Endothelial cell of umbilical vein (primary cell): ENCODE measurements around the gene ASAP2. TPM values are rescaled to one million over a fixed set of nuclear protein-coding genes. Genes with fewer than 3 reads are reported as not detected.

Experiments
- BruUV-seq: library from RNA; stranded (reverse); fragments of 400-500 nt; replicated peaks from 2 replicates; lab custom pipeline; 2021; lab: Mats Ljungman, UMichigan
- CTCF ChIA-PET: fragments of 300-600, 350-600 bp; sonication (Branson Sonifier 250); formaldehyde crosslinking; loops from one replicate; lab custom pipeline; 2021; ENCODE audit warnings: antibody characterized with exemption, inconsistent platforms; lab: Charles Lee
- POLR2A ChIA-PET: fragments of 300-600, 350-600 bp; sonication (Branson Sonifier 250); formaldehyde crosslinking; loops from one replicate; lab custom pipeline; 2021; ENCODE audit warnings: antibody characterized with exemption, inconsistent platforms; lab: Charles Lee
- DNase-seq: peaks from one replicate; pipeline ENCODE4 v3.0.0-alpha.2; 2011; ENCODE audit warnings: low read depth, low spot score
- FAIRE-seq: peaks from 2 replicates; lab custom pipeline; 2011; peaks lifted over from hg19 to GRCh38; lab: Jason Lieb, UNC
- H2AFZ ChIP-seq: 2 replicates; pipeline ENCODE4 v1.6.0; 2012; ENCODE audit warnings: low read depth, low read length, control low read depth, inconsistent platforms
- H3K27ac ChIP-seq: 2 replicates; pipeline ENCODE4 v1.5.1; 2011; ENCODE audit warnings: low read depth, mild to moderate bottlenecking, control low read depth, low read length, moderate library complexity; ENCODE audit not compliant: insufficient read depth
- H3K27me3 ChIP-seq, 2 experiments: 2 replicates each; pipeline versions ENCODE4 v1.6.0 to v1.6.1; 2011; ENCODE audit warnings: low read length in 2 of 2, mixed read lengths in 1 of 2; ENCODE audit not compliant: control insufficient read depth in 2 of 2, insufficient read depth in 2 of 2
- H3K36me3 ChIP-seq, 2 experiments: 2 replicates in 1 of 2; 3 replicates in 1 of 2; pipeline ENCODE4 v1.5.1; 2011; ENCODE audit warnings: low read length in 2 of 2, mild to moderate bottlenecking in 1 of 2, moderate library complexity in 1 of 2; ENCODE audit not compliant: control insufficient read depth in 2 of 2, insufficient read depth in 2 of 2; ENCODE audit errors: extremely low read depth in 1 of 2
- H3K4me1 ChIP-seq: 3 replicates; pipeline ENCODE4 v1.5.1; 2011; ENCODE audit warnings: mild to moderate bottlenecking, low read length; ENCODE audit not compliant: control insufficient read depth, insufficient read depth; ENCODE audit errors: extremely low read depth
- H3K4me2 ChIP-seq: 2 replicates; pipeline ENCODE4 v1.6.1; 2011; ENCODE audit warnings: low read length, control low read depth, mixed read lengths; ENCODE audit not compliant: insufficient read depth
- H3K4me3 ChIP-seq, 3 experiments: fragments of 200-600 bp in 1 of 3; sonication (generic), shearing (Covaris generic) in 1 of 3; replicated peaks in 1 of 3; 2 replicates each; pipeline ENCODE4 v1.5.1; 2011 to 2016; ENCODE audit warnings: control low read depth in 3 of 3, low read length in 3 of 3, mild to moderate bottlenecking in 2 of 3, inconsistent platforms in 1 of 3, low read depth in 1 of 3, moderate library complexity in 1 of 3; ENCODE audit not compliant: insufficient read depth in 1 of 3
- H3K79me2 ChIP-seq: 2 replicates; pipeline ENCODE4 v1.6.0; 2012; ENCODE audit warnings: low read length, inconsistent platforms; ENCODE audit not compliant: control insufficient read depth, insufficient read depth
- H3K9ac ChIP-seq: replicated peaks from 2 replicates; pipeline ENCODE3; 2011; ENCODE audit warnings: low read length, control low read depth; ENCODE audit not compliant: insufficient read depth; ENCODE audit errors: extremely low read depth
- H3K9me1 ChIP-seq: replicated peaks from 3 replicates; pipeline ENCODE4 v1.6.0; 2011; ENCODE audit warnings: mild to moderate bottlenecking, low read length; ENCODE audit not compliant: control insufficient read depth, insufficient read depth; ENCODE audit errors: extremely low read depth
- H3K9me3 ChIP-seq: replicated peaks from 2 replicates; pipeline ENCODE4 v1.5.1; 2012; ENCODE audit warnings: low read length, inconsistent platforms; ENCODE audit not compliant: control insufficient read depth, insufficient read depth
- H4K20me1 ChIP-seq: replicated peaks from 2 replicates; pipeline ENCODE3; 2011; ENCODE audit warnings: mild to moderate bottlenecking, low read length; ENCODE audit not compliant: control insufficient read depth, insufficient read depth; ENCODE audit errors: extremely low read depth
- EZH2 ChIP-seq: IDR thresholded peaks from 2 replicates; pipeline ENCODE4 v1.6.1; 2012; ENCODE audit warnings: borderline replicate concordance, low read depth, mild to moderate bottlenecking, moderate library complexity, low read length, inconsistent platforms; ENCODE audit not compliant: severe bottlenecking
- FOS ChIP-seq: IDR thresholded peaks from 2 replicates; pipeline ENCODE4 v1.6.1; 2011; ENCODE audit warnings: mild to moderate bottlenecking, low read length, moderate library complexity, borderline replicate concordance; ENCODE audit not compliant: insufficient read depth
- GATA2 ChIP-seq: IDR thresholded peaks from 2 replicates; pipeline ENCODE4 v1.7.0; 2011; ENCODE audit warnings: low read depth, mild to moderate bottlenecking, moderate library complexity, mixed read lengths, low read length; ENCODE audit not compliant: insufficient read length, insufficient read depth
- JUN ChIP-seq: IDR thresholded peaks from 2 replicates; pipeline ENCODE4 v1.6.1; 2011; ENCODE audit warnings: borderline replicate concordance, low read depth; ENCODE audit not compliant: insufficient read length, insufficient read depth
- MYC ChIP-seq: IDR thresholded peaks from one replicate; pipeline ENCODE4 v1.6.1; 2011; ENCODE audit warnings: mild to moderate bottlenecking, low read depth, low read length
- POLR2A ChIP-seq: IDR thresholded peaks from 2 replicates; pipeline ENCODE4 v1.6.1; 2012; ENCODE audit warnings: low read depth, mild to moderate bottlenecking, control low read depth, low read length
- POLR2AphosphoS5 ChIP-seq: IDR thresholded peaks from 2 replicates; pipeline ENCODE4 v1.6.1; 2012; ENCODE audit warnings: low read depth, mild to moderate bottlenecking, control low read depth, low read length, moderate library complexity; ENCODE audit not compliant: insufficient read depth
- dilution Hi-C: fragments of 300-500 bp; cut with MboI; formaldehyde crosslinking; loops from one replicate; pipeline ENCODE4 v1.15.0; 2019; ENCODE audit warnings: low sequenced_read_pairs; ENCODE audit not compliant: extremely low pct_ligation_motif_present
- intact Hi-C: fragments of 100-400 bp; cut with micrococcal nuclease; formaldehyde crosslinking; loops from one replicate; pipeline ENCODE4 v1.10.0; 2022
- polyA plus RNA-seq, 4 experiments: library from polyadenylated mRNA; depleted of rRNA in 3 of 4; stranded (reverse) in 3 of 4; unstranded in 1 of 4; fragments of >200 nt; gene quantifications; 2 replicates each; pipeline versions ENCODE4 v1.2.1 to v1.2.3, GENCODE V29; 2011 to 2012; ENCODE audit warnings: missing spikeins in 1 of 4
- total RNA-seq: library from RNA; stranded (reverse); gene quantifications from 2 replicates; pipeline ENCODE4 v1.2.3, GENCODE V29; 2021
- TF ChIP-seq, protein P1 (sequence below): IDR thresholded peaks from 2 replicates; pipeline ENCODE4 v1.6.1; 2011; ENCODE audit not compliant: insufficient read depth, insufficient read length
- TF ChIP-seq, protein P2 (sequence below), 2 donors: IDR thresholded peaks; 1 replicate in 1 of 2; 2 replicates in 1 of 2; pipeline ENCODE4 v1.5.1; 2011; ENCODE audit warnings: low read length in 2 of 2, mild to moderate bottlenecking in 2 of 2, moderate library complexity in 2 of 2, control low read depth in 1 of 2, inconsistent platforms in 1 of 2, low read depth in 1 of 2; ENCODE audit not compliant: insufficient read depth in 1 of 2; ENCODE audit errors: extremely low read depth in 1 of 2

ASAP2 gene
- total and polyA plus RNA-seq, 2 donors (not counting 3 experiments of a cell fraction or from before 2014, with no cell fraction given): 31.1 to 79.2 TPM

DNA sequence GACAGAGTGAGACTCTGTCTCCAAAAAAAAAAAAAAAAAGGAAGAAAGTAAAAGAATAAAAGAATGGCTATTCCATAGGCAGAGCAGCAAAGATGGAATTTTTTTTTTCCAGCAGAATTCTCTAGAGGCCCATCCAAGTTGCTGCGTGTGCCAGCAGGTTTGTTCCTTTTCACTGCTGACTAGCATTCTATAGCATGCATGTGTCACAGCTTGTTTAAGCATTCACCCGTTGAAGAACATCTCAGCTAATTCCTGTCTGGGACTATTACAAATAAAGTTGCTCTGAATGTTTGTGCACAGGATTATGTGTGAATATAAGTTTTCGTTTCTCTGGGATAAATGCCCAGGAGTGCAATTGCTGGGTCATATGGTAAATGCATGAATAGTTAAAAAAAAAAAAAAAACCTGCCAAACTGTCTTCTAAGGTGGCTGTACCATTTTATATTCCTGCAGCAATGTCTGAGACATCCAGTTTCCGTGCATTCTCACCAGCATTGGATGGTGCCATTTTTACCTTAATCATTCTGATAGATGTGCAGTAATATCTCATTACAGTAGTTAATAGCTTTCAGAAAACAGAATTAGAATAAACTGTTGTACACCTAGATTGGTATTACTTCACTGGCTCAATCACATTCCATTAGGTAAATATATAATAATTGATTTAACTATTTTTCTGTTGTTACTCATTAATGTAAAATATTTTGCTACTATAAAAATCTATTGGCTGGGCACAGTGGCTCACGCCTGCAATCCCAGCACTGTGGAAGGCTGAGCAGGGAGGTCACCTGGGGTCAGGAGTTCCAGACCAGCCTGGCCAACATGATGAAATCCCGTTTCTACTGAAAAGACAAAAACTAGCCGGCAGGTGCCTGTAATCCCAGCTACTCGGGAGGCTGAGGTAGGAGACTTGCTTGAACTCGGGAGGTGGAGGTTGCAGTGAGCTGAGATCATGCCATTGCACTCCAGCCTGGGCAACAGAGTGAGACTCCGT, 47.5 kb upstream of the ASAP2 start:
- dilution Hi-C loops: loop anchor here (25.0 kb wide), 1 partner anchor 203 kb away; no protein-coding TSS in a partner anchor
- FAIRE-seq (no peak), DNase-seq (no peak)
- Histone ChIP-seq H2AFZ (no peak overlapping the region), H3K79me2 (no peaks in the 10 kb centered on the region), H3K4me3 (no peak overlapping the region), H3K27ac (no peak overlapping the region), H3K9me1 (no peaks in the 10 kb centered on the region), H4K20me1 (no peaks in the 10 kb centered on the region), H3K27me3 (no peaks in the 10 kb centered on the region), H3K4me2 (no peak overlapping the region), H3K9me3 (no peaks in the 10 kb centered on the region), H3K9ac (no peak overlapping the region), H3K4me1 (no peaks in the 10 kb centered on the region), H3K36me3 (no peaks in the 10 kb centered on the region)
- ChIA-PET CTCF (interaction anchor here (0.7 to 1.0 kb wide), 2 partner anchors 16 to 50 kb away, joined by 3 to 4 read pairs; no protein-coding TSS in a partner anchor), POLR2A (no interaction called here)
- TF ChIP-seq MYC: no peak
- TF ChIP-seq, protein P1, sequence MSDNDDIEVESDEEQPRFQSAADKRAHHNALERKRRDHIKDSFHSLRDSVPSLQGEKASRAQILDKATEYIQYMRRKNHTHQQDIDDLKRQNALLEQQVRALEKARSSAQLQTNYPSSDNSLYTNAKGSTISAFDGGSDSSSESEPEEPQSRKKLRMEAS: no peak
- no peak for TF ChIP-seq POLR2AphosphoS5
- TF ChIP-seq, protein P2, sequence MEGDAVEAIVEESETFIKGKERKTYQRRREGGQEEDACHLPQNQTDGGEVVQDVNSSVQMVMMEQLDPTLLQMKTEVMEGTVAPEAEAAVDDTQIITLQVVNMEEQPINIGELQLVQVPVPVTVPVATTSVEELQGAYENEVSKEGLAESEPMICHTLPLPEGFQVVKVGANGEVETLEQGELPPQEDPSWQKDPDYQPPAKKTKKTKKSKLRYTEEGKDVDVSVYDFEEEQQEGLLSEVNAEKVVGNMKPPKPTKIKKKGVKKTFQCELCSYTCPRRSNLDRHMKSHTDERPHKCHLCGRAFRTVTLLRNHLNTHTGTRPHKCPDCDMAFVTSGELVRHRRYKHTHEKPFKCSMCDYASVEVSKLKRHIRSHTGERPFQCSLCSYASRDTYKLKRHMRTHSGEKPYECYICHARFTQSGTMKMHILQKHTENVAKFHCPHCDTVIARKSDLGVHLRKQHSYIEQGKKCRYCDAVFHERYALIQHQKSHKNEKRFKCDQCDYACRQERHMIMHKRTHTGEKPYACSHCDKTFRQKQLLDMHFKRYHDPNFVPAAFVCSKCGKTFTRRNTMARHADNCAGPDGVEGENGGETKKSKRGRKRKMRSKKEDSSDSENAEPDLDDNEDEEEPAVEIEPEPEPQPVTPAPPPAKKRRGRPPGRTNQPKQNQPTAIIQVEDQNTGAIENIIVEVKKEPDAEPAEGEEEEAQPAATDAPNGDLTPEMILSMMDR (IDR thresholded peaks at IDR 0.05; ENCODE audit: extremely low read depth in 1 of 2, insufficient read depth in 1 of 2, low read depth in 1 of 2, low read length in 2 of 2): no peak
- no peak for TF ChIP-seq GATA2
- TF ChIP-seq POLR2A: no peak
- TF ChIP-seq JUN: no peak
- TF ChIP-seq FOS: no peak
- TF ChIP-seq EZH2: no peak
- intact Hi-C loops: no loop called here
- no TSS peak for BruUV-seq
